NCI-H460 (cell line): Measurements from ENCODE around the gene TMEM266. TPM values are rescaled to one million over a fixed set of nuclear protein-coding genes. Genes with fewer than 3 reads are reported as not detected.

ENCODE experiments used
- DNase-seq: peaks from one replicate; pipeline ENCODE4 v3.0.0-alpha.2; 2016; ENCODE audit warnings: low read depth; ENCODE audit errors: extremely low read depth
- total RNA-seq: library from RNA; depleted of rRNA; stranded (reverse); fragments of >200 nt; shearing (Covaris generic); gene quantifications from 2 replicates; pipeline ENCODE4 v1.2.3, GENCODE V29; 2014

Gene TMEM266
- total RNA-seq, 1 experiment from 2014 or later: not detected

GRCh38 chr15:76160426-76161152 is 100.8 kb downstream of the TMEM266 start:
- no peak for DNase-seq

- no peak for DNase-seq
Observed at GRCh38 chr15:76161153-76162035, 101.6 kb downstream of the TMEM266 start.

- no peak for DNase-seq
Observed at GRCh38 chr15:76162036-76162398, 102.2 kb downstream of the TMEM266 start.

GRCh38 chr15:76162784-76163456 is 103.1 kb downstream of the TMEM266 start:
- DNase-seq: no peak

GRCh38 chr15:76163457-76164295 is 103.9 kb downstream of the TMEM266 start:
- DNase-seq: peak; percentile 55

GRCh38 chr15:76164602-76165001 is 104.8 kb downstream of the TMEM266 start:
- no peak for DNase-seq

- no peak for DNase-seq
Observed at GRCh38 chr15:76165951-76166350, 106.2 kb downstream of the TMEM266 start.

GRCh38 chr15:76168237-76168984 is 108.6 kb downstream of the TMEM266 start:
- DNase-seq: no peak

- DNase-seq: no peak
Observed at GRCh38 chr15:76169018-76169417, 109.2 kb downstream of the TMEM266 start.

- no peak for DNase-seq
Observed at GRCh38 chr15:76169911-76170800, 110.4 kb downstream of the TMEM266 start.

GRCh38 chr15:76172782-76173181 is 113.0 kb downstream of the TMEM266 start:
- DNase-seq: no peak

- DNase-seq: no peak
Observed at GRCh38 chr15:76173317-76173834, 113.6 kb downstream of the TMEM266 start.

GRCh38 chr15:76174654-76175053 is 114.9 kb downstream of the TMEM266 start:
- no peak for DNase-seq

- no peak for DNase-seq
Observed at GRCh38 chr15:76175442-76175841, 115.7 kb downstream of the TMEM266 start.

- DNase-seq: no peak
Observed at GRCh38 chr15:76176059-76176458, 116.3 kb downstream of the TMEM266 start.

- DNase-seq: no peak
Observed at GRCh38 chr15:76176487-76177085, 116.8 kb downstream of the TMEM266 start.

- DNase-seq: peak; percentile 56
Observed at GRCh38 chr15:76177491-76178040, 117.8 kb downstream of the TMEM266 start.
